ENCODE measurements around the gene ASPSCR1.
A peak's percentile ranks its signal among the peaks of the same experiment; 100 is the strongest.

The ASPSCR1 gene

DNA sequence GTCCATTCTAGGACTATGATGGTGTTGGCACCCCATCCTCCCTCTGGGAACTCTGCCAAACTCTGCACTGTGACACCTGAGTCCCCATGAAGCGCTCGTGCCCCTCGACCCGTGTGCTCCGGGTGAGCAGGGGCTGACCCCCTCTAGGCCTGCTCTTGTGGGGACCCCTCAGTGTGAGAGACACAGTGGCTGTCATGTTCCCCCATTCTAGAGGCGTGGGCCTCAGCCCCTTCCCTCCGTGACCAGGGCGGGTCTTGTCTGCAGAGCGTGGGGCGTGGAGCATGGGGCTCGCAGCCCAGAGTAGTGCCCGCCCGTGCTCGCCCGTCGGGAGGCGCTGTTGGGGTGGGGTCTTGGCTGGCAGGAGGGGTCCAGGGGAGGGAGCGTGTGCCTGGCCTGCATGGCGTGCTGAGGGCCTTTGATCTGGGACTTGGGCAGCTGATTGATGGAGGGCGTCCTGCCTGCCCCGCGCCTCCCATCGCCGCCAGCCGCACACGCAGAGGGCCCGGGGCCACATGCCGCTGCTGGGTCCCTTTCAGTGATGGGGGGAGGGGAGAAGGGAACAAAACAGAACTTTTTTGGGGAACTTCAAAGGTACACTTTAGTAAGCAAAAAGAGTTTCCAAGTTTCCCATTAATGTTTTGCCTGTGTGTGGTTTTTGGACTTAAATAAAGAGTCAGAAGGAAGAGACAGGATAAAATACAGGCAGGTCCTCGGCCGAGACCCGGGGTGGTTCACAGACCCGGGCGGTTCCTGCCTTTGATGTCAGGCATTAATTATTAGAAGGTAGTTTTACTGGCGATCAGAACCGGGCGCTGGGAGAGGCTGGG, 22.8 kb downstream of the ASPSCR1 start:
- DNase-seq: no peak

DNA sequence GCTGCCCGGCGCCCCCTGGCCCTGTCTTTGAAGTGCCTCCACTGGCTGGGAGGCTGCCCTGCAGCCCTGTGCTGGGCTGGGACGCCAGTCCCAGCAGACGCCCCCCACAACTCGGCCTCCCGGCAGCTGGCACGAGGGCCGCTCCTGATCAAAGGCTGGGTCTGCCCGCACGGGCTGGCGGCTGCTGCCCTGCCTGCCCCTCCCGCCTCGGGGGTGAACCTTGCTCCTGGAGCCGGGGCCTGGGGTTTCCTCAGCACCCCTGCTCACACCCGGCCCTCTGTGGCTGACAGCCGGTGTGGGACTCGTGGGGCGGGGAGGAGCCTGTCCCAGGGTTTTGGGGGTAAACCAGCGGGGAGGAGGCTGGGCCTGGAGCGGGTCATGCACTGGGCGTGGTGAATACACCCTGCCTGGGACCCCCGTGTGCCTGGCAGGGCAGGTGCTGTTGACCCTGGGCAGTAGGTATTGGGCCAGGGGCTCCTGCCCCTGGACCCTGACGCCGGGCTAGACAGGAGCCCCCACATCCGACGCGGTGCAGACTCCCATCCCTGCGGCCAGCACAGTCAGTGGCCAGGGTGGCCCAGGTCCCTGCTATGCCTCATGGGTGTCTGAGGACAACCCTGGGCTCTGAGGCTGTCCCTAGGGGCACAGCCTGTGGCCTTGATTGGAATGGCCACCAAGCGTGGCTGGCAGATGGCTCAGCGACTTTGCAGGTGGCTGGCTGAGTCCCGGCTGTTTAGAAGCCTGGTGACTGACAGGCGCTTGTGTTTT, 23.6 kb downstream of the ASPSCR1 start:
- DNase-seq: no peak

DNA sequence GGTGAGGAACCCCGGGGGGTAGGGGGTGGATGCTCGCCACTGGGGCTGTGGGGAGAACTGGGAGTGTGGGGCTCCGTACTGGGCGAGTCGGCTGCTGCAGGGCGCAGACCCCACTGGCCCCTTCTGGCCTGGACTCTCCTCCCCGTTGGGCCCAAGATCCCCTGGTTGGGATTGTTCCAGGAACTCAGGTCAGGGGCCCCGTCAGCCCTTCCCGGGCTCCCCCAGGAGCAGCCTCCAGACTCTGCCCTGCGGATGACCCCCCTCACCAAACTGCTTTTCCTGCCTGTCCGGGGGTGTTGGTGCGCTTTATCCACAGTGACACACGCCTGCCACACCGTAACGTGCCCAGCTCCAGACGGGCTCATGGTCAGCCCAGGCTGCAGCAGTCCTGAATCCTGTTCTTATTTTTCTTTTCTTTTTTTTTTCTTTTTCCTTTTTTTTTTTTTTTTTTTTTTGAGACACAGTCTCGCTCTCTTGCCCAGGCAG, 24.2 kb downstream of the ASPSCR1 start:
- DNase-seq: no peak

DNA sequence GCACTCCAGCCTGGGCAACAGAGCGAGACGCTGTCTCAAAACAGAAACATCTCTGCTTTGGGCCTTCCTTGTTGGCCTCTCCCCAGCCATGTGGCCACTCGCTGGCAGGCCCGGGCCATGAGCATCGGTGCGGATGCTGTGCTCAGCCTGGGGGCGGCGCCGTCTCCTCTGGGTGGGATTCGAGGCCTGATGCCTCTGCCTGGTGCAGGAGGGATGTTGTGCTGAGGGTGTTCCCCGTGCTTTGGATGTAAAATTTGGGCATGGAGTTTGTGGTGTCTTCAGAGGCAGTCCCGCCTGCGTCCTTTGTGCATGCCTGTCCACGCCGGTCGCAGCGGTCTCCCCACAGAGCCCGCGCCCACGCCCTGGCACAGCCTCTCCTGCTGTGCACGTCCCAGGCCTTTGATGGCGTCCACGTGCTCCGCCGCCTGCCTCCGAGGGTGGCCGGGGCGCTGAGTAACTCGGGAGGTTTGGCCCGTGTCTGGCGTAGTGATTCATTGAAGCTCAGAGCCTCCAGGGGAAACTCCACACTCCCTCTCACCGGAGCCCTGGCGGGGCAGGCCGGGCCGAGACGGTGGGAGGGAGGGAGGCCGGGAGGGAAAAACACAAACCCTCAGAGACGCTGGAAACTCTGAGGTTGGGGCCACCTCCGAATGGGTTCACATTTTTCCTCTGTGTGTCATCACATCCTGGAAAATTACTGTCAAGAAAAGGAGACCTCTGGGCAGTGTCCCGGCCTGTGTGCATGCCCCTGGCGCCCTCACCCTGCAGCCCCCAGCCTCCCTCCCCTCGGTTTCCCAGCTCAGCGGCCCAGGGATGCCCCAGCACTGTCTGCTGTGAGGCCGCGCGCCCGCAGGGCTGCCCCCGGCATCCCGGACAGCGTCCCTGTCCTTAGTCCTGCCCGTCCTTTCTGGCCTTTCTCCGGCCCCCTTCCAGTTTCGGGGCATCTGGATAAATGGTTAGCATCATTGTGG, 26.3 kb downstream of the ASPSCR1 start:
- DNase-seq: no peak

DNA sequence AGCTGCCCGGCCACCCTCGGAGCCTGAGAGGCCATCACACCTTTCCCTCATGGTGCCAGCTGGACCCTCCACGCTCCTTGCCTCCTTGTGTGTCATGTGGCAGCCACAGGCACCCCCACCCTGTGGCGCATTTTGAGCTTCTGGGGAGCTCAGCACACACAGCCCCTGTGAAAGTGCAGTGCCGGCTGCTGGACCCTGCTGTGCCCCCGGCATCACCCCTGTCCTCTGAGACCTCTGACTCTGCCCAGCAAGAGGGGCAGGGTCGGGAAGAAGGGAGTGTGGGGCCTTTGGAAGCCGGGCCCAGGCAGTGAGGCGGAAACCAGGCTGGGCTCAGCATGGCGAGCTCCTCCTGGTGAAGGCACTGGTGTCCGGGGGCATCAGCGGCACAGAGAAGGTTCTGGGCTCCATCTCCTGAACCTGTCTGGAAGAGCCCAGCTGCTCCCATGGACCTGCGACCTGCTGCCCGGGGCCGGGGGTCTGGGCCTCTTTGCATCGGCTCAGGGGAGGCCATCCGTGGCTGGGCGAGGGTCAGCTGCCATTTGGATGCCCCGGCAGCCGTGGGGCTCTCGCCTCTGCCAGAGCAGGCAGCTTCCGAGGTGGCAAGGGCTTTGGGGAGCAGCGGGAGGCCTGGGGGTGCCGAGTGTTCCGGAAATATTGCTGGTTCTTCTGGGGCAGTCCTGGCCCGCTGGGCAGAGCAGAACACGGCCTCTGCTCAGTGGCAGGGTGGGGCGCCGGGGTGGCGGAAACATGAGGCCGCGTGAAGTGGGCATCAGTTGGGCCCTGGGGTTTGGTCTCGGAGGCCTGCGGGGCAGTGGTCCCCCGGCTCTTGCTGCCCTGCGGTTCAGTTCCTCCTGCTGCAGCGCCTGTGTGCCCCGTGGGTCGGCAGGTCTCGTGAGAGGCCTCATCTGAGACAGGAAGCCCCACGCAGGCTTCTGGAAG, 27.4 kb downstream of the ASPSCR1 start:
- no peak for DNase-seq

DNA sequence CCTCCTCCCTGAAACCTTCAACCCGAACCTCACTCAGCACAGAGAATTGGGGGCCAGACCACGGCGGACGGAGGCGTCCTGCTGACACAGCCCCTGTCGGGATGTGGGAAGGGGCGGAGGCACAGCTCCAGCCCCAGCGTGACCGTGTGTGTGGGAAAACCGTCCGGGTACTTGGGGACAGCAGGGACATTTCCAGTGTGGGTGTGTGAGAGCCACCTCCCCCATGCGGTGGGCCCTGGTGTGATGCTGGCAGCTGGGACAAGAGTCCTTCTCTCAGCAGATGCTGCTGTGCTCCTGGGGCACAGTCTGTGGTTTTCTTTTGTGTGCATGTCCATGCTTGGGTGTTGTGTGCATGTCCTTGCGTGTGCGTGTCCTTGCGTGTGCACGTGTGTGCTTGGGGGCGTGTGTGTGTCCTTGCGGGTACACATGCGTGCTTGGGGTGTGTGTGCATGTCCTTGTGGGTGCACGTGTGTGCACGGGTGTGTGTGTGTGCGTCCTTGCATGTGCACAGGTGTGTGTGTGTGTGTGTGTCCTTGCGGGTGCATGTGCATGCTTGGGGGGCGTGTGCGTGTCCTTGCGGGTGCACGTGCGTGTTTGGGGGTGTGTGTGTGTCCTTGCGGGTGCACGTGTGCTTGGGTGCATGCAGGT, 28.4 kb downstream of the ASPSCR1 start:
- DNase-seq: no peak

DNA sequence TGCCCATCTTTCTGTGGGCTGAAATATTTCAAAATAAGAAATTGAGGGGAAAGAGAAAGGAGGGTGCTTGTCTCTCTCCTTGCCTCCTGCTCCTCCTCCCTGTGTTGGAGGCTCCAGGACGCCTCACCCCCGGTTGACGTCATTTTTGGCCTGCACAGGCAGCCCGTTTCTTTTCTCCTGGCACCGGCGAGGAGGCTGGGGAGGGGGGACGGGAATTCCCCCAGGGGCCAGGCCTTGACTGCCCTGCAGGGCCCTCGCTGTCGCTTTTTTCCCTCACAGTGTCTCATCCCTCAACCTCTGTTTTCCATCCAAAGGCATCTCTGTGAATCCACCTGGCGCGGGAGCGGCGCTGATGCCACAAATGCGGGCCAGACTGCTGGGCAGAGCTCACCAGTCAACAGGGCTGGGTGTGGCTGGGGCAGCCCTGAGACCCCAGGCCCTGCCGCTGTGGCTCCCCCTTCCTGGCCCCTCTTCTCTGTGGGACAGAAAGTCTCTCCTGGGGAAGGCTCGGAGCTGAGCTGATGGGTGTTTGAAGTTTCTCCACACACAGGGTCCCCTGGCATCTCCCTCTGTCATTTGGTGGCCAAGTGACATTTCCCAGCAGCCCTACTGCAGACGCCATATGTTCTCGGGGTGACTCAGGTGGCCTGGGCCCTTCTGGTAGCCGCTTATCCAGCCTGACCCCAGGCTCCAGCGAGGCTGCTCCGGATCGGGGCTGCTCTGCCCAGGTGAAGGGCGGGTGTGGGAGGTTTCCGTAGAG, 29.2 kb downstream of the ASPSCR1 start:
- peak; percentile 32 to 34 for DNase-seq

DNA sequence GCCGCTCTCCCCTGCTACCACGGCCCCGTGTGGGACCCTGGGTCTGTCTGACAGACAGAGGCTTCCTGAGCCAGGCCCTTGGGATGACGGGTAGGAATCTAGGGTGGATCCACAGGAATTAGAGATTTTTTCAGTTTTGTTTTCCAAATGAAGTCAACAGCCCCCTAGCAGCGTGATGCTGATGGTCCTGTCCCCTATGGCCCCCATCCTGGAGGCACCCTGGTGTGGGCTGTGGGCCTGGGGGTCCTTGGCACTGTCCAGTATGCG, 29.7 kb downstream of the ASPSCR1 start:
- no peak for DNase-seq

DNA sequence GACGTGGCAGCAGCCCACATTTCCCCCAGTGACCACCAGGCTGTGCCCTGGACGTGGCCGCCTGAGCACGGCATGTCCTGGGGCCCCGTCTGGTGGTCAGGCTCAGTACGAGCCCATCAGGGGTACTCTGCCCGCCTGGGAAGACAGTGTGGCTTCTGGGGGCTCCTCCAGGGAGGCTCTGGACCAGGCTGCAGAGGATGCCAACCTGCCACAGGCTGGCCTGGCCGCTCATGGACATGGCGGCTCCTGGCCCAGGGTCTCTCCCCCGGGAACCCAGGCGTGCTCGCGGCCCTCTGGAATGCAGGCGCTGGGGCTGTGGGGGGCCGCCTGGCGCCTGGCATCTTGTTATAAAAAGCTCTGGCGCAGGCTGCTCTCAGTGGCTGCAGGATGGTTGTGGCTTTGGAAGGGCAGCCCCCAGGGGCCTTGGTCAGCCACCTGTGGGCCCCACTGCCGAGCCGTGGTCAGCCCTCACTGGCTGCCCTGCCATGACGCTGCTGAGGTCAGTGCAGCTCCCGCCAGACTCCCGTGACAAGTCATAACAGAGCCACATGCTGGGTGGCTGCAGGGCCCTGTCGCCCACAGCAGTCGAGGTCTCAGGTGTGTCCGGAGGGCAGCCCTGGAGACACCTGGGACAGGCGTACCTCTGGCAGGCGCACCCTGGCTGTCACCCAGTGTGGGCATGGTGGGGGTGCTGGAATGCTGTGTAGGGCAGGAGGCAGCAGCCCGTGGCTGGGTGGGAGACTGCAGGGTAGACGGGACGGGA, 30.2 kb downstream of the ASPSCR1 start:
- no peak for DNase-seq

DNA sequence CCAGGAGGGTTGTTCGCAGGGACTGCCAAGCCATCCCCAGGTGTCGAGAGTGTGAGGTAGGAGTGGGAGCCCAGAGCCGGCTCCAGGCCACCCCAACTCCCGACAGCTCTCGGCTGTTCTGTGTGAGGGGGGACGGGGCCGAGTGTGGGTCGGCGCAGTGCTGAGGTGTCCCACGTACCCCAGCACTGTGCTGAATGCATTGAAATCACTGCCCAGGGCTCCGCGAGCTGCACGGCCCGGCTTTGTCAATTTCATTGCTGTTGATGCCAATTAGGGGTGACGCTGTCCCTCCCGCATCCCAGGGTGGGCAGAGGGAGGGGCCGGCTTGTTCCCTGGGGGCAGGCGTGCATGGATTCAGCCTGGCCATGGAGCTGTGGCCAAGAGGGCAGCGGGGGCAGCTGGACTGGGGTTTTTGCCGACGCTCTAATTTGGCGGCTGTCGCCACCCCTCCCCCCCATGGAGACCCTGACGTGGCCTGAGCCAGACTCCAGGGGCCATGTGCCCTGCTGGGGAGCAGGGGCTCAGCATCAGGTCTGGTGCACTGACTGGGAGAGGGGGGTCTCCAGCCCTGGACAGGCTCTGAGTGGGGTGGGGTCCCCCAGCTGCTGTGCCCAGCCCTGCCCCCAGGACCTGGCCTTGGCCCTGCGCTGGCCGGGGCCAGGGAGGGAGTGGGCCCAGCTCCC, 31.0 kb downstream of the ASPSCR1 start:
- no peak for DNase-seq

DNA sequence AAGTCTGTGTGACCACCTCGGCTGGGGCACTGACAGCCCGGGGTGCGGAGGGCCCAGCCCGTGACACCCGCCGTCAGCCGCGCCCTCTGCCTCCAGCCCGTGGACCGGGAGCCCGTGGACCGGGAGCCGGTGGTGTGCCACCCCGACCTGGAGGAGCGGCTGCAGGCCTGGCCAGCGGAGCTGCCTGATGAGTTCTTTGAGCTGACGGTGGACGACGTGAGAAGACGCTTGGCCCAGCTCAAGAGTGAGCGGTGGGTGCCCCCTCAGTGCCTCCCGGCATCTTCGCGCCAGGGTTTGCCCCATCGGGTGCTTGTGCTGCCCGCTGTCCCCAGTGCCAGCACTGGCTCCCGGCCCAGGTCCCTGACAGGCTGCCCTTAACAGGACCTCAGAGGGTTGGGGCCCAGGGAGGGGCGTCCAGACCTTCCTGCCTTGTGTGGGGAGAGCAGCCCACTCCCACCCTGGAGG, 31.5 kb downstream of the ASPSCR1 start:
- no peak for DNase-seq

DNA sequence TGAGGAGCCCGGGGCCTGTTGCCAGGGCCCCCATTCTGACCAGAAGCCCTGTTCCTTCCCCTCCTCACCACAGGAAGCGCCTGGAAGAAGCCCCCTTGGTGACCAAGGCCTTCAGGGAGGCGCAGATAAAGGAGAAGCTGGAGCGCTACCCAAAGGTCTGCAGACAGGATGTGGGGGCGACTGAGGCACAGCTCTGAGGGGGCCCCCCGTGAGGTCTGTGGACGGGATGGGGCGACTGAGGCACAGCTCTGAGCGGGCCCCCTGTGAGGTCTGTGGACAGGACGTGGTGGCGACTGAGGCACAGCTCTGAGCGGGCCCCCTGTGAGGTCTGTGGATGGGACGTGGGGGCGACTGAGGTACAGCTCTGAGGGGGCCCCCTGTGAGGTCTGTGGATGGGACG, 32.0 kb downstream of the ASPSCR1 start:
- DNase-seq: no peak

DNA sequence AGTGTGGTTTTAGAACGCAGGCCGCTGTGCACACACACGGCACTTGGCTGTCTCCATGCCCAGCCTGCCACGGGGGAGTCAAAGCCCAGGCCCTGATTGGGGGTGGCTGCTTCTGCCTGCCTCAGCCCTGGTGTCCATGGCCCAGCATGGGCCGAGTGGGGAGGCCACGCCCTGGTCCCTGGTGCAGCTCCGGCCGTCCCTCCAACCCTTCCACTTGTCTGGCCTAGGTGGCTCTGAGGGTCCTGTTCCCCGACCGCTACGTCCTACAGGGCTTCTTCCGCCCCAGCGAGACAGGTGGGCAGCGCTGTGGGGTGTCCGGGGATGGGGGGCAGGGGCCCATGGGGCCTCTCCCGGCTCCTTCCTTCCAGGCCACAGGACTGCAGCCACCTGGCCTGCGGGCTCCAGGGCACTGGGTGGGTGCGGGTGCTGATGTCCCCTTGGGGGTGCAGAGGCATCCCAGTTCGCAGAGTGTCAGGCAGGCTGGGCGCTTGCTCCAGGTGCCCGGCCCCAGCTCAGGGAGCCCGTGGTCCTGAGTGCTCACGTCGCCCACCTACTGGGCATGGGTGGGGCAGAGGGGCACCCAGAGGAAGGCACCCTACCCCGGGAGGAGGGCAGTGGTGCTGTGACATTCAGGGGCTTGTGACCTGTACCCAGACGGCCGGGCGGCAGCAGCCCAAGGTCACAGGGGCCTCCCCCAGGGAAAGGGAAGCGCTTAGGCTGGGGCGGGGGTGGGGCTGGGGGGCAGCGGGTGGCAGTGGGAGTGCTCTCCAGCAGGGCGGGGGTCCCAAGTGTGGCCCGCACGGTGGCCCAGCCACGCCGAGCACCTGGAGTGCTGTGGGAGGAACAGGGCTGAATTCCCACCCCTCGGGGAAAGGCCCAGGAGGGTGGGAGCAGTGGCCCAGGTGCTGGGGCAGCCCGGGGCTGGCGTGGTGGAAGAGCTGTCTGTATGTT, 33.4 kb downstream of the ASPSCR1 start:
- no peak for DNase-seq

DNA sequence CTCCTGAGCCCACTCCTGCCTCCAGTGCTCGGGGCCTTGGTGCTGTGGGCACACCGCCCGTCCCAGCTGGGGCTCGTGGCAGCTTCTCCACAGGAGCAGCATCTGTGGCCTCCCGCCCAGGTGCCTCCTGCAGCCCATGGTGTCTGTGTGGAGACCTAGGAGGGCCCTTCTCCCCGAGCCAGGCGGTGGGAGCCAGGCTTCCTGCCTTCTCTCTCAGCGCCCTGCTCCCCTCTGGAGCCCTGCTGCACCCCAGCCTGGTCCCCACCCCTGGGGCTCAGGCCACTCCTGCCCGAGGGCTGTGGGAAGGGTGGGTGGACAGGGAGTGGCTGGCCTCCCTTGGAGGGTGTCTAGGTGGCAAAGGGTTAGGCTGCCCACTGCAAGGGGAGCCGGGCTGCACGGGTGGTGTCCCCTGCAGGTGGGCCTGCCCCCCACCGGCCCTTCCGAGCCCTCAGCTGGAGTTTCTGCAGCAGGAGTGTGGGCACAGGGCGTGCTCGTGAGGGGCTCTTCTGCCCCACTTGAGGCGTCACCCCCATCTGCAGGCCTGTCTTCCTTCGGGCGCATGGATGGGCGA, 34.3 kb downstream of the ASPSCR1 start:
- DNase-seq: no peak

DNA sequence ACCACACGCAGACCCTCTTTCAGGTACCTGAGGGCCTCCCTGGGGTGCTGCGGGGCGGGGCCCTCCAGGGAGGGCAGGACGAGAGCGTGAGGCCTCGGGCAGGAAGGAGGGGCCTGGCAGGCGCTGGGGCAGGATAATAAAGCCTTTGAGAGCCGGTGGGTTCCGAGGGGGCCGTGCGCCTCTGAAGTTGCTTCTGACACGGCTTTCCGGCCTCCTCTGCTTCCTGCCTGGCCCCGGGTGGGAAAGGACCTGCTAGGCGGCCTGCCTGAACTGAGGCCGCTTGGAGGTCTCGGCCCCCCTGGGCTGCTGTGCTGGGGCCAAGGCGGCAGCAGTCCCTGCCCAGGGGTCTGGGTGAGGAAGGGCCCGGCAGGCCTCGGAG, 34.8 kb downstream of the ASPSCR1 start:
- DNase-seq: no peak

DNA sequence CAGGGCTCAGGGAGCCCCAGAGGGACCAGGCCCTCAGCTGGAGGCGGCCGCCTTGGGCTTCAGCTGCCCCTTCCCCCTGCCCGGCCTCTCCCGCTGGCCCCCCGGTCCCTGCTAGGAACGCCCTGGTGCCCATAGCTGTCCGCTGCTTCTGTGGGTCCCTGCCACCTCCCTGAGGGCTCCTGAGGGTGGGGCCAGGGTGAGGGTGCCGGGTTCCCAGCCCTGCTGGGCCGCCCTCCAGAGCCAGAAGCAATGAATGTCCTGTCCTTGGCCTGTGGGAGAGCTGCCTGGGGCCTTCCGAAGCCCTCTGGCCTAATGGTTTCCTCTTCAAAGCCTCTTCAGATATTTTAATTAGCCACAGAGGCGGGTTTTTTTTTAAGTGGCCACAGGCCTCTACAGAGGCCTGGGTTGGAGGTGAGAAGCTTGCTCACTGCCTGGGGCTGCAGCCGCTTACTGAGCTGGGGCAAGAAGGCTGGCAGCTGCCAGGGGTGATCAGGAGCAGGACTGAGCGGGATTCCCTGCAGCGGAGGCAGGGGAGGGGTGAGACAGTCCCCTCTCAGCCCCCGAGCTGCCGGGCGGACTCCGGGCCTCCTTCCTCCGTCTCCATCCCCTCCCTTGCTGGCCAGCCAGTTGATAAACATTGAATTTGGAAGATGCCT, 35.3 kb downstream of the ASPSCR1 start:
- DNase-seq: no peak

DNA sequence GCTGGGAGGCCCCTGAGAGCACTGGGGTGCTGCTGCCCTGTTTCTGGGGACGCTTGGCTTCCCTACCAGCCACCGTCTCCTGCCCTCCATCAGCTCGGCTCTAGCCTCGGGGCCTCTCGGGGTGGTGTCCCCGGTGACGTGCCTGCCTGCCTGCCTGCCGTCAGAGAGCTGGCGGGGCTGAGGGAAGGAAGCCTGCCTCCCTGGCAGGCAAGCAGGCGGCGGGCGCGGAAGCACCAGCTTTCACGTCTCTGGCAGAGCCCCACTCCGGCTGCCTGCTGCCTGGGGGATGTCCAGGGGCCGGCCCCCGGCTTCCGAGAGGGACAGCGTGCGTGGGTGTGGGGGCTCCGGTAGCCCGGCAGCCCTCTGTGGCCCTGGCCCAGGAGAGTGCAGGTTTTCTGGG, 35.9 kb downstream of the ASPSCR1 start:
- peak in 1 of 2 donors; percentile 37 for DNase-seq
